K562 treated with DMSO at 1 percent for 48 hours (cell line): Measurements from ENCODE around the gene ABCA3. TPM values are rescaled to one million over a fixed set of nuclear protein-coding genes. Genes with fewer than 3 reads are reported as not detected.

Source experiments
- total RNA-seq: library from RNA; unstranded; fragments of 300-600 nt; gene quantifications from 2 replicates; pipeline ENCODE4 v1.2.3, GENCODE V29; 2022; ENCODE audit warnings: low replicate concordance; ENCODE audit errors: extremely low read depth

The ABCA3 gene
- not detected in 2 replicates for total RNA-seq

DNA sequence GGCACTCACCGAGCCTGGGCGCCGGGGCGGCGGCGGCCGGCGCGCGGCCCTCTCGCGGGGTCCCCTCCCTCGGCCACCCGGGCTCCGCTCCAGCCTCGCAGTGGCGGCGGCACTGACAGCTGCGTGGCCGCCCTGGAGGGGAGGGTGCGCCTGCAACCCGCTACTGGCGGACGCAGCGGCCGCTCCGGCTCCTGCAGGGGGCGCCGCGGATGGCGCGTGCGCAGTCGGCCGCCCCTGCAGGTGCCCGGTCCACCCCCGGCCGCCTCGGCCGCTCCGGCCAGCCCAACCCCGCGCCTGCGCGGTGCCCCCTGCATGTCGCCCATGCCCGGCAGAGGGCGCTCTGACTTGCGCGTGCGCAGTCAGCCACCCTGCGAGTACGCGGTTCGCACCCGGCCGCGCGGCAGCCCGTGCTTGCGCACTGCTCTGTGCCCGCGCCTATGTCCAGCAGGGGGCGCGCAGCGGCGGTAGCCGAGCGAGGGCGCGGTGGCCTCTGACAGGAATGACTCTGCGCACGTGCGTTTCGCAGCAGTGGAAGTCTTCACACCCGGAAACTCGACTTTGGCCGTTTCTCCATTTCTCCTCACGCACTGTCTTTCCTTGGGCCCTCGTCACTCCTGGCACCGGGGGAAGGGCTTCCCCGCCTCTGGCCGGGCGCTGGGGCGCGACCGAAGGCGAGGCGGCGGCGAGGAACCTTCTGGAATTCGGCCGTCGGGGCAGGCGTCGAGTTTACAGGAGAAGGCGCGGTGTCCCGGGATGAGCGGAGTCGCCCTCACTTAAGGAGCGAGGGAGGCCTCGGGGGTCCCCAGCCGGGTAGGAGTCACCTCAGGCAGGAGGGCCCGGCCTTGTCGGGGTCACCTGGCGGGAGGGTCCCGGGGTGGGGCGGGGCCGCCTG lies at the start of gene ABCA3:
Gene ABCA3, minus strand, starts transcription at position 165 of the 892 bp plus-strand sequence. CDS start 14,262 bp downstream, outside the sequence.

DNA sequence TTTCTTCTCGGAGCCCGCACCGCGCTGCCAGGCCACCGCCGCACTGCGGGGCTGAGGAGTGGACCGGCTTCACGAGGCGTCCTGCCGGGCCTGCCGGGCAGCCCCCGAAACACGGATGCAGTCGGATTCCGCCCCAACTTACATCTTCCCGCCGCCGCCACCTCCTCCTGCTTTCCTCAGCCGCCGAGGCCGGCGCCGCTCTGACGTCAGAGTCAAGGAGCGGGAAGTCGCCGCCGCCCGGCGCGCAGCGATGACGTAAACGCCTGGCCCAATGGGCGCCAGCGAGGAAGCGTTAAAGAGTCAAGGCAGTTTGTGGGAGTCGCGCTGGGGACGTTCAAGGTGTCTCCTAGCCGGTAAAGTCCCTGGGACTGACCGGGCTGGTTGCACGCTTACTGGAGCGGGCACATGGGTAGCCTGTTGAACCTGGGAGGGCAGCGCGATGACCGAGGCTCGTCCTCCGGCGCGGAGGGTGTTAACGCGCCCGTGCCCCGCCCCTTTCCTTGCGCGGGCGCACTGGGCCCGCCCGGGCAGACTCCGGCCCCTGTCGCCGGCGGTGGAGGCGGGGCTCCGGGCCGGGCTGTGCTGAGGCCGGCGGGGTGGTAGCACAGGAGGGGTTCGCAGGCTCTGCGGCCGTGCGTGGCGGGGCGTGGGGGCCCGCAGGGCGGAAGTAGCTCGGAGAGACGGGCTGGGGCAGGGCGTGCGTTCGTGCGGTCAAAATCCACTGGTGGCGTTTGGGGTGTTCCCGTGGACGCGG lies 72.4 kb downstream of the ABCA3 start, which contains the start of gene RNPS1:
Gene RNPS1, minus strand, starts transcription at position 214 of the 754 bp plus-strand sequence. CDS start 3,483 bp downstream, outside the sequence.

DNA sequence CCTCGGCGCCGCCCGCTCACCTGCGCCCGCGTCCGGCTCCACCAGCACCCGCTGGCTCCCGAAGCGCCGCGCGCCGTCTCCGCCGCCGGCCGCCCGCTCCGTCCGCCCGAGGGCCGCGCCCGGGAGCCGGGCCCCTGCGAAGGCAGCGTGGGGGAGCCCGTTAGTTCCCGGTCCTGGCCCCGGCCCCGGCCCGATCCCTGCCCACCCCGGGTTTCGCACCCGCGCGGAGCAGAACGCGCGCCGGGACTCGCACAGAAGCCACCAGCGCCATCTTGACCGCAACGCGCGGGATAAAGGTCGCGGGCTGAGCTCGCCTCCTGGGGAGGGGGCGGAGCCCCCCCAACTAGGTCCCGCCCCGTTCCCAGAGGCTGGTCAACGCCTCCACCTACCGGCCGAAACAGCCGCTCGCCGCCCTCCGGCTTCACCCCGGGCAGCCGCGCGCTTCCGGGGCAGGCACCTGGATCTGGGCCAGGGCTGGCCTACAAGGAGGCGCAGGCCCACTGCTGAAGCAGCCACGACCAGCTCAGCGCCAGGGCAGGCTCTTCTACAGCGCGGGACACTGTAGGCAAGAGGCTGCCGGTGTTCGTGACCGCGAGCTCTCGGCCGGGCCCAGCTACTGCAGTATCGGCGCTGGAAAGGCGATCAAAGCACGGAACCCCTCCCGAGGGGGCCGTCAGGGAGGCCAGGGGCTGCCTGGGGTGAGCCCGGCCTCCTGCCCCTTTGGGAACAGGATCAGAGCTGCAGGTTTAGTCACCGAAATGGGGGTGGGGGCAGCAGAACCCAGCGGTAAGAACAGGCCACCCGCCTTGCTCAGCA lies 89.0 kb downstream of the ABCA3 start, which contains the start of gene ECI1:
Gene ECI1, minus strand, starts transcription at position 292 of the 816 bp plus-strand sequence. Its CDS starts 21 bp downstream, at position 271.

DNA sequence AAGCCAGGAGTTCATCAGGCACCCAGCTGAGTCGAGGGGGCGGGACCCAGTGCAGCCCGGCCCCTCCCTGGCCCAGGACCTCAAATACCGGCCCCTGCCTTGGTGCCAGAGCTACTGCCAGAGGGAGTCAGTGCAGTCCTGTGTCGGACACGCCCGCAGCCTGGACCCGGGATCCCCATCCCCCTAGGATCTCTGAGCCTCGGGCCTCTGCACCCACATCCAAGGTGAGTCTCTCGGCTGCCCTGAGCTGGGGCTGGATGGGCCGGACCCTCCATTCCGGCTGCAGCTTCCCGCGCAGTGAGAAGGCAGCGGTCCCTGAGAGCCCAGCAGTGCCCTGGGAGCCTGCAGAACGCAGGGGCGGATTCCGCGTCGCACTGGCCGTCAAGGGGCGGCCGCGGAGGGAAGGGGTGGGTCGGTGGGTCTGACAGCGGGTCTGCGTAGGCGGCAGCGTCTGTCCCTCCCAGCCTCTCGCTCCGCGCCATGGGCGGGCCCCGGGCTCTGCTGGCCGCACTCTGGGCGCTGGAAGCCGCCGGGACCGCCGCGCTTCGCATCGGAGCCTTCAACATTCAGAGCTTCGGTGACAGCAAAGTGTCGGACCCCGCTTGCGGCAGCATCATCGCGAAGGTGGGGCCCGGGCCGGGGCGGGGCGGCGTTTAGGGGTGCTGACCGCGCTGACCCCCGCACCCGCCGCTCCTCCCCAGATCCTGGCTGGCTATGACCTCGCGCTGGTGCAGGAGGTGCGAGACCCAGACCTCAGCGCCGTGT lies 104.0 kb downstream of the ABCA3 start, which contains the start of gene DNASE1L2:
Gene DNASE1L2, plus strand, starts transcription at position 108 of the 765 bp plus-strand sequence. Its CDS starts 373 bp downstream, at position 481.

Other genes with a start within 250 kb of the ABCA3 start
- 1,234 TPM in 1 of 2 replicates, not detected in the other for gene PKD1, start 204.8 kb downstream of the ABCA3 start, total RNA-seq
- gene RAB26, start 192.1 kb downstream of the ABCA3 start, total RNA-seq = not detected in 2 replicates
- gene TRAF7, start 184.9 kb downstream of the ABCA3 start, total RNA-seq = not detected in 2 replicates
- not detected in 2 replicates for gene CASKIN1, start 144.1 kb downstream of the ABCA3 start, total RNA-seq
- not detected in 2 replicates for gene MLST8, start 135.3 kb downstream of the ABCA3 start, total RNA-seq
- not detected in 2 replicates for gene BRICD5, start 129.9 kb downstream of the ABCA3 start, total RNA-seq
- not detected in 2 replicates for gene PGP, start 125.9 kb downstream of the ABCA3 start, total RNA-seq
- not detected in 2 replicates for gene E4F1, start 117.1 kb downstream of the ABCA3 start, total RNA-seq
- gene DNASE1L2, start 104.3 kb downstream of the ABCA3 start, total RNA-seq = not detected in 2 replicates
- gene ECI1, start 89.1 kb downstream of the ABCA3 start, total RNA-seq = 674 TPM in 1 of 2 replicates, not detected in the other
- not detected in 2 replicates for gene RNPS1, start 72.6 kb downstream of the ABCA3 start, total RNA-seq
- not detected in 2 replicates for gene CCNF, start 88.7 kb upstream of the ABCA3 start, total RNA-seq
- not detected in 2 replicates for gene TEDC2, start 119.4 kb upstream of the ABCA3 start, total RNA-seq
- not detected in 2 replicates for gene NTN3, start 130.6 kb upstream of the ABCA3 start, total RNA-seq
- gene TBC1D24, start 134.4 kb upstream of the ABCA3 start, total RNA-seq = not detected in 2 replicates
- gene ATP6V0C, start 173.2 kb upstream of the ABCA3 start, total RNA-seq = not detected in 2 replicates
- gene AMDHD2, start 179.6 kb upstream of the ABCA3 start, total RNA-seq = not detected in 2 replicates
- not detected in 2 replicates for gene CEMP1, start 190.7 kb upstream of the ABCA3 start, total RNA-seq
- not detected in 2 replicates for gene PDPK1, start 197.3 kb upstream of the ABCA3 start, total RNA-seq